Adipocyte (in vitro differentiated cells): Measurements from ENCODE around the gene UBTF.
A peak's percentile ranks its signal among the peaks of the same experiment; 100 is the strongest.

Experiments
- DNase-seq: peaks from one replicate; pipeline ENCODE4 v3.0.0-alpha.2; 2015; ENCODE audit warnings: low read depth
- H3K27me3 ChIP-seq: replicated peaks from 2 replicates; pipeline ENCODE4 v1.7.0; 2013; ENCODE audit warnings: mild to moderate bottlenecking, low read length, moderate library complexity; ENCODE audit not compliant: control insufficient read depth, insufficient read depth
- H3K36me3 ChIP-seq: 2 replicates; pipeline ENCODE4 v1.7.0; 2013; ENCODE audit warnings: low read length, mild to moderate bottlenecking, moderate library complexity; ENCODE audit not compliant: control insufficient read depth, insufficient read depth, severe bottlenecking
- H3K4me1 ChIP-seq: 2 replicates; pipeline ENCODE4 v1.7.0; 2013; ENCODE audit warnings: mild to moderate bottlenecking, low read length, moderate library complexity; ENCODE audit not compliant: control insufficient read depth, insufficient read depth
- H3K4me3 ChIP-seq: 2 replicates; pipeline ENCODE4 v1.7.0; 2013; ENCODE audit warnings: mild to moderate bottlenecking, low read length, moderate library complexity
- H3K9ac ChIP-seq: 2 replicates; pipeline ENCODE4 v1.7.0; 2013; ENCODE audit warnings: mild to moderate bottlenecking, low read length, moderate library complexity
- H3K9me3 ChIP-seq: 2 replicates; pipeline ENCODE4 v1.7.0; 2013; ENCODE audit warnings: mild to moderate bottlenecking, low read length, moderate library complexity; ENCODE audit not compliant: control insufficient read depth

Gene UBTF

DNA sequence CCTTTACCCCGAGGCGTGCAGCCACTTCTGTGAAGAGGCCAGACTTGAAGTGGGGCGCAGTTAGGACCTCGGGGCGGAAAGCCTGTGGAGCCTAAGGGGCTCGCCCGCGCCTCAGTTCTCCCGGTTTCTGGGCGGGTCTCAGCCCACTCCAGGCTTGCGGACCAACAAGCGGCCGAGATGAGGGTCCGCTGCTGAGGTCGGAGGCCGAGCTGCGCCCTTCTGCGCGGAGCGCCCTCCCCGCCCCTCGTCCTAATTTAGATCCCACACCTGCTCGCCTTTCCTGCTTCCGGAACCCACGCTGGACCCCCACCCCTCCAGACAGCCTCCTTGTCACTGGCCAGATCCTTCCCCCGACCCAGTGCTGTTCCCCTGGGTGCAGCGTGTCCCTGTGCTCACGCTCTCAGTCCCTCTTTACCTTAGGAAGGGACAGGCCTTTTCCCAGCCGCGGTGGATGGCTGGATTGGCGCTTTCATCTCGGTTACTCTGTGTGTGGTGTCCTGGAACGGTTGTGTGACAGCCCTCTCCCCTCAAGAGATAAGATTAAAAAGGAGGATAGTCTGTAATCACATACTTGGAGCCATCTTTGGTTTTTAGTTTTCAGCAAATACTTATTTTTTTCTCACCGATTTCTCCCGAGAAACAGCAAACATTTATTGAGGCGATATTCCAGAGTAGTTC lies 18.9 kb downstream of the UBTF start:
- peak; percentile 38 for DNase-seq
- H3K27me3 ChIP-seq = no peaks in the 10 kb centered on the region
- H3K4me3 ChIP-seq = peak overlapping the region; percentile 87
- H3K9ac ChIP-seq = peak overlapping the region; percentile 97
- H3K4me1 ChIP-seq = peaks cover 42% of the 10 kb centered on the region
- no peaks in the 10 kb centered on the region for H3K9me3 ChIP-seq
- peaks cover 17% of the 10 kb centered on the region for H3K36me3 ChIP-seq

DNA sequence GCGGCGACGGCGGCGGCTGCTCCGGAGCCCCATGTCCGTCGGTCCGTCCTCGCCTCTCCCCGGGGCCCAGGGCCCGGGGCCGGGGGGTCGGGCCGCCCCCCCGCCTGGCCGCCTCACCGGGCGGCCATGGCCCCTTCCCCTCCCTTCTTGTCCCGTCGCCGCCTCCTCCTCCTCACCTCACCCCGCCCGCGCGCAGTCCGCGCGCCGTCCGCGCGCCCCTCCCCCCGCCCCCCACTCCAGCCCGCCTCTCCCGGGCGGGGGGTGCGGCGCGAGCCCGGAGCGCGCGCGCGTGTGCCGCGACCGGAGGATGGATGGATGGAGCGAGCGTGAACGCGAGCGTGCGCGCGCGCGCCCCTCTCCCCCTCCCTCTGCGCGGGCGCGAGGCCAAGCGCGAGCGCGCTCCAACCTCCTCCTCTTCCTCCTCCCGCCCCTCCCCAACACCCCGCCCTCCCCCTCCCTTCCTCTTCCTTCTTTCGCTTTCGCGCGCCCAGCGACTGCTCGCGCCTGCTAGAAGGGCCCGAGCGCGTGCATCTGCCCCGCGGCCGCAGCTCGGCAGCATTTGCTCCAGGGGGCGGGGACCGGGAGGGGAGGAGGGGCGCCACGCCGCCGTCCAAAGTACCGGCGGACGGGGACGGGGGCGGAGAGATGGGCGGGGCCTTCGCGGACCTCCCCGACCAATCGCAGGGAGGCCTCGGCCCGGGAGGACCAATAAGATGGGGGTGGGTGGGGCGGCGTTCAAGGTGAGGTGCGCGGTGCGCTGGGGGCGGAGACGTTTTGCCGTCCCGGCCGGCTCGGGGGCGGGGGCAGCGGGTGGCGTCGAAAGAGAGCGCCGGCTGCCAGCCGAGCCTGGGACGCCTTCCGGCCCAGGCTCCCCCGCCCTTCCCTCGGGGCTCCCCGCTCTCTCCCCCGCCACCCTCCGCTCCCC lies 19.7 kb downstream of the UBTF start, which contains the start of gene ATXN7L3:
ATXN7L3 (minus strand) TSS at position 332 of the 925 bp plus-strand sequence. CDS start 1,814 bp downstream, outside the sequence.
- peak within 1 kb of the TSS; percentile 90 for H3K4me3 ChIP-seq
- H3K9ac ChIP-seq = peak within 1 kb of the TSS; percentile 98
- no peaks in the 10 kb centered on the region for H3K9me3 ChIP-seq
- no peaks in the 10 kb centered on the region for H3K27me3 ChIP-seq
- H3K4me1 ChIP-seq = peaks cover 42% of the 10 kb centered on the region
- peaks cover 25% of the 10 kb centered on the region for H3K36me3 ChIP-seq
- DNase-seq = peak; percentile 100

DNA sequence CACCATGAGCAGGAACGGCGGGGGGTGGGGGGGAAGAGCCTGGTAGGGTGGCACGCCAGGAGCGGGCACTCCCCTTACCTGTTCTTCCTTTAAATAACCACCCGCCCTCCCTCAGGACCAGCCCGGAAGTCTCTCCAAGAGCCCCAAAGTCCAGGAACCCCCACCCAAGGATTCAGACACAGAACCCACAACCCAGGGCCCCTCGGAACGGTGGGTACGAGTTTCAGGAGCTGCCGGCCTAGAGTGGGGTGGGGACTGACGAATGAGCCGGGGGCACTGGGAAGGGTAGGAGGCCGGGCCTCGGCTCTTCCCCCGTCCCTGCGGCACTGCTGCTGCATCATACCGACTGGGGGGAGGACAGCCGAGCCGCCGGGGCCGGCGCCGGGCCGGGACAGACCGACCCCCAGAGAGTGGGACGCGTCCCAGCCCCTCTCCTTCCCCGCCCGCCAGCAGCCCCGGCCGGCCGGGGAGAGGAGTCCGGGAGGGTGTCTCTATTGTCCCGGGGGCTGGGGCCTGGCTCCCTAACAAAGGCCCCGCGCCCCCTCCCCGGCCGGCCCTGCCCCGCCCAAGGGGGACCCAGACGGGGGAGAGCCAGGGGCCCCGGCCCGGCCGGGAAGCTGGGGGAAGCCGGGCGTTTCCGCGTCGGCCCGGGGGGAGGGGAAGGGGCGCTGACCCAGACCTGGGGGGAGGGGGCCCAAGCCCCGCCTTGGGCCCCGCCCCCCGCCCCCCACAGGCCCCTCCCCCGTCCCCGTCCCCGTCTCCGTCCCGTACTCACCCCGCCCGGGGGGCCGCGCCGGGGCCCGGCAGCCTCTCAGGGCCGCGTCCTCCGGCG lies 20.5 kb downstream of the UBTF start:
- Histone ChIP-seq H3K9ac (peak overlapping the region; percentile 98), H3K27me3 (no peaks in the 10 kb centered on the region), H3K36me3 (peaks cover 33% of the 10 kb centered on the region), H3K4me3 (peak overlapping the region; percentile 90), H3K9me3 (no peaks in the 10 kb centered on the region), H3K4me1 (peaks cover 35% of the 10 kb centered on the region)
- peak; percentile 82 for DNase-seq

GRCh38 chr17:44197980-44198720 lies 21.3 kb downstream of the UBTF start:
- Histone ChIP-seq H3K36me3 (peaks cover 41% of the 10 kb centered on the region), H3K9ac (peak overlapping the region; percentile 98), H3K27me3 (no peaks in the 10 kb centered on the region), H3K9me3 (no peaks in the 10 kb centered on the region), H3K4me3 (peak overlapping the region; percentile 90), H3K4me1 (peaks cover 35% of the 10 kb centered on the region)
- DNase-seq = peak; percentile 68

DNA sequence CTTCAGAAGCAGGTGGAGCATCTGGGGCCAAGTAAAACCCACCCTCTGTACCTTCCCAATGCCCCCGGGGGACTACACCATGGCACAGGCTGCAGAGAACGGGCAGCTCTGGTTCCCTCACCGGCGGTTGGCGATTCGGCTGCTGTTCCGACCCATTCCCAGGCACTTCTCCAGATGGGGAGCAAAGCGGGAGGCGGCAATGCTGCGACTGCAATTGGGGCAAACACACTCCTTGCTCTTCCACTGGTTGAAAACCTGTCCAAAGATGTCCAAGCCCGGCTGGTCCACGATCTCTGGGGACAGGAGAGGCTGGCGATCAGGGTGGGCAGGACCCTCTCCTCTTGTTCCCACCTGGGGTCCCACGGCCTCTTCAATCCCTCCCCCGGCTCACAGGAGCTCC lies 22.4 kb downstream of the UBTF start:
- Histone ChIP-seq H3K36me3 (peaks cover 48% of the 10 kb centered on the region), H3K4me1 (peaks cover 37% of the 10 kb centered on the region), H3K9ac (peak overlapping the region; percentile 98), H3K27me3 (no peaks in the 10 kb centered on the region), H3K4me3 (peak overlapping the region; percentile 90), H3K9me3 (no peaks in the 10 kb centered on the region)
- DNase-seq = no peak

DNA sequence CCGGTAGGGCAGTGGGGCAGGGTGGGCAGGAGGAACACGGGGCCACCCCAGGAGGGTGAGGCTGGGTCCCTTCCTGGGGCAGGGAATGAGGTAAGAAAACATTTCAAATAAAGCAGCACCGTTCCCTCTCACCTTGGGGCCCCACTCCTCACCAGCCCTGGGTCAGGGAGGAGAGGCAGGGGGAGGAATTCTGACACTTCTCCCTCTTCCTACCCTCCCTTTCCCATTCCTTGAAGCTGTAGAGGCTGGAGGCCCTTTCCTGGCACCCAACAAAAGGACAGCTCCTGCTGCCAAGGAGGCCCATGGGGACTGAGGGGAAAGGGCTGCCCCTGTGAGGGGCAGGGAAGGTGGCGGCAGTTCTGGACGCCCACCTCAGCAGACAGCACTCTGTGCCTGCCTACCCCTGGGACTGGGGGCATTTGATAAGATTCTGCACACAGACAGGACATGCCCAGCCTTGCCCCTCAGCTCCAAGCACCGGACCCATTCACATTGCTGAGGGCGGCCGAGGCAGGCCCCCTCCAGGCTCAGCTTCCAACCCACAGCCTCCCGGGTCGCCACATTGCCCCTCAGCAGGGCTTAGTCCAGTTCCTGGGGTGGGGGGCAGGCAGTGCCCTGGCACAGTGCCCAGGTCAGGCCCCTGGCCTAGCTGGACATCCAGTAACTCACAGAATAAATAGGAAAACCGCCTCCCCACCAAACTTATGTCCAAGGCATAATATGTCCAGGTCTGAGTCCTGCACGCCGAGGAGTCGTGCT lies 26.0 kb downstream of the UBTF start:
- DNase-seq = no peak
- peaks cover 35% of the 10 kb centered on the region for H3K4me1 ChIP-seq
- no peaks in the 10 kb centered on the region for H3K9me3 ChIP-seq
- peaks cover 69% of the 10 kb centered on the region for H3K36me3 ChIP-seq
- no peaks in the 10 kb centered on the region for H3K27me3 ChIP-seq
- peak overlapping the region; percentile 54 for H3K9ac ChIP-seq
- H3K4me3 ChIP-seq = no peak overlapping the region

DNA sequence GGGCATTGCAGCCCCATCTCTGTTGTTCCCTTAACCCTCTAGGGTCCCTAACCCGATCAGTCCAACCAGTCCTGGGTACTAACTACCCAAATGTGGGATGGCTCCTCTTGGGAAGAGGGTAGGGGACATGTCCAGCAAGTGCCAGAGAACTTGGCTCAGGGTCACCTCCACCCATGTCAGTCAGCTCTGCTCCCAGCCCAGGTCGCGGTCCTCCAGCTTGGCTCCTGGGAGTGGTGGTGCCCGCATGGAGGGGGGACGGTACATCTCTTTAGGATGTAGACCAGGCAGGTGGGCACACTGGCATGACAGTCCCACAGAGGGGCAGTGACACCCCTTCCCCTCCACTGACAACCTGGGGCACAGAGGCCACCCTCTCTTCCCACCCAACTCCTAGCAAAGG lies 26.7 kb downstream of the UBTF start:
- Histone ChIP-seq H3K9me3 (no peaks in the 10 kb centered on the region), H3K9ac (peak overlapping the region; percentile 54), H3K4me1 (peaks cover 35% of the 10 kb centered on the region), H3K4me3 (no peak overlapping the region), H3K27me3 (no peaks in the 10 kb centered on the region), H3K36me3 (peaks cover 69% of the 10 kb centered on the region)
- DNase-seq = no peak

DNA sequence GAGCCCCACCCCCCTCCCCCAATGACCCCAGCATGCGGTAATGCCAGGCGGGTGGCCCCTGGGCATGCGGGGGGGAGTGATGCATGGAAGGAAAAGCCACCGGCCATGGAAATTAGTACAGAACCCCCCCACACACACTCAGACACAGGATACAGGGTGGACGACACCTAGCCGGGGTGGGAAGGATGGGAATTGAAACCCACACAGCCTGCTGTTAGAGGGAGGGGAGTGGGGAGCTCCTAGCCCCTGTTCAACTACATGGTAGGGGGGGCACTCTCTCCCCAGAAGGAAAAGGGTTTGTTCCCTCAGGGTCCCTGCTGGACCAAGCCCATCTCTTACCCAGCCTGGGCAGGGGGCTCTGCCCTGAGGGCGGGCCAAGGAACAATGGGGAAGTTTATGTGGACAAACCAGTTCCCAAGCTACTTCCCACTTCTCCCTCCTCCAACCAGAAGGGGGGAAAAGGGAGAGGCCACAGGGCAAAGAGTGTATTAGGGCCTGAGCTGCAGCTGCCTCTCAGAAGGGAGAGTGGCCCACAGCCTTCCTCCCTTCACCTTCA lies 27.5 kb downstream of the UBTF start:
- peaks cover 31% of the 10 kb centered on the region for H3K4me1 ChIP-seq
- peak overlapping the region; percentile 54 for H3K9ac ChIP-seq
- no peaks in the 10 kb centered on the region for H3K9me3 ChIP-seq
- no peaks in the 10 kb centered on the region for H3K27me3 ChIP-seq
- no peak for DNase-seq
- H3K36me3 ChIP-seq = peaks cover 62% of the 10 kb centered on the region
- H3K4me3 ChIP-seq = no peak overlapping the region

DNA sequence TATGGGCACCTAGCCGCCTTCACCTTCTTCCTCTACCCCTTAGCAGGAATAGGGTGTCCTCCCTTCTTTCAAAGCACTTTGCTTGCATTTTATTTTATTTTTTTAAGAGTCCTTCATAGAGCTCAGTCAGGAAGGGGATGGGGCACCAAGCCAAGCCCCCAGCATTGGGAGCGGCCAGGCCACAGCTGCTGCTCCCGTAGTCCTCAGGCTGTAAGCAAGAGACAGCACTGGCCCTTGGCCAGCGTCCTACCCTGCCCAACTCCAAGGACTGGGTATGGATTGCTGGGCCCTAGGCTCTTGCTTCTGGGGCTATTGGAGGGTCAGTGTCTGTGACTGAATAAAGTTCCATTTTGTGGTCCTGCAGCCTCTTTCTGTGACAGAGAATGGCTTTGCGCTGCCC lies 28.1 kb downstream of the UBTF start:
- Histone ChIP-seq H3K4me3 (no peak overlapping the region), H3K36me3 (peaks cover 58% of the 10 kb centered on the region), H3K4me1 (peaks cover 29% of the 10 kb centered on the region), H3K27me3 (no peaks in the 10 kb centered on the region), H3K9me3 (no peaks in the 10 kb centered on the region), H3K9ac (no peak overlapping the region)
- no peak for DNase-seq

DNA sequence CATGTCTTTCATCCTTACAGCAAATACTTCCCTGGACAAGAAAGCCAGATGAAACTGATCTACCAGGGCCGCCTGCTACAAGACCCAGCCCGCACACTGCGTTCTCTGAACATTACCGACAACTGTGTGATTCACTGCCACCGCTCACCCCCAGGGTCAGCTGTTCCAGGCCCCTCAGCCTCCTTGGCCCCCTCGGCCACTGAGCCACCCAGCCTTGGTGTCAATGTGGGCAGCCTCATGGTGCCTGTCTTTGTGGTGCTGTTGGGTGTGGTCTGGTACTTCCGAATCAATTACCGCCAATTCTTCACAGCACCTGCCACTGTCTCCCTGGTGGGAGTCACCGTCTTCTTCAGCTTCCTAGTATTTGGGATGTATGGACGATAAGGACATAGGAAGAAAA lies 29.0 kb downstream of the UBTF start:
- H3K4me3 ChIP-seq = no peak overlapping the region
- no peaks in the 10 kb centered on the region for H3K27me3 ChIP-seq
- H3K9me3 ChIP-seq = no peaks in the 10 kb centered on the region
- peaks cover 51% of the 10 kb centered on the region for H3K36me3 ChIP-seq
- no peak for DNase-seq
- no peak overlapping the region for H3K9ac ChIP-seq
- peaks cover 32% of the 10 kb centered on the region for H3K4me1 ChIP-seq
